ENCODE data around the gene CFAP97D2.

DNA sequence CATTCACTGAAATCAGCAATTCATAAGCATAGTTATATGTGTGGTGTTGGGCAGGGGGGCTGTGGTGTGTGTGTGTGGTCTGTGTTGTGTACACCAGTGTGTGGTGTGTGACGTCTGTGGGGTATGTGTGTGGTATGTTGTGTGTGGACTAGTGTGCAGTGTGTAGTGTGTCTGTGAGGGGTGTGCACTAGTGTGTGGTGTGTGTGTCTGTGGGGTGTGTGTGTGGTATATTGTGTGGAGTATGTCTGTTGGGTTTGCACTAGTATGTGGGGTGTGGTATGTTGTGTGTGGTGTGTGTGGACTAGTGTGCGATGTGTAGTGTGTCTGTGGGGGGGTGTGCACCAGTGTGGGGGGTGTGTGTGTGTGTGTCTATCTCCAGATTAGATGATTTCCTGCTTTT, 48.5 kb downstream of the CFAP97D2 start:
- TF ChIP-seq, protein P1, sequence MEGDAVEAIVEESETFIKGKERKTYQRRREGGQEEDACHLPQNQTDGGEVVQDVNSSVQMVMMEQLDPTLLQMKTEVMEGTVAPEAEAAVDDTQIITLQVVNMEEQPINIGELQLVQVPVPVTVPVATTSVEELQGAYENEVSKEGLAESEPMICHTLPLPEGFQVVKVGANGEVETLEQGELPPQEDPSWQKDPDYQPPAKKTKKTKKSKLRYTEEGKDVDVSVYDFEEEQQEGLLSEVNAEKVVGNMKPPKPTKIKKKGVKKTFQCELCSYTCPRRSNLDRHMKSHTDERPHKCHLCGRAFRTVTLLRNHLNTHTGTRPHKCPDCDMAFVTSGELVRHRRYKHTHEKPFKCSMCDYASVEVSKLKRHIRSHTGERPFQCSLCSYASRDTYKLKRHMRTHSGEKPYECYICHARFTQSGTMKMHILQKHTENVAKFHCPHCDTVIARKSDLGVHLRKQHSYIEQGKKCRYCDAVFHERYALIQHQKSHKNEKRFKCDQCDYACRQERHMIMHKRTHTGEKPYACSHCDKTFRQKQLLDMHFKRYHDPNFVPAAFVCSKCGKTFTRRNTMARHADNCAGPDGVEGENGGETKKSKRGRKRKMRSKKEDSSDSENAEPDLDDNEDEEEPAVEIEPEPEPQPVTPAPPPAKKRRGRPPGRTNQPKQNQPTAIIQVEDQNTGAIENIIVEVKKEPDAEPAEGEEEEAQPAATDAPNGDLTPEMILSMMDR (IDR thresholded peaks at IDR 0.05; ENCODE audit: low read length), result no peak
- TF ChIP-seq EZH2 (optimal IDR thresholded peaks at IDR 0.05; ENCODE audit: low read depth, low read length), result no peak
- no peak for TF ChIP-seq EZH2phosphoT487 (IDR thresholded peaks at IDR 0.05; ENCODE audit: low read length)
